Effector memory CD8-positive, alpha-beta T cell (primary cell): ENCODE results near the gene ADGRF4.

Source experiments
- ATAC-seq: fragments of 150-1000 bp; cut with Tn5 transposase; replicated peaks from 2 replicates; pipeline ENCODE4 v1.10.0; 2021; ENCODE audit warnings: mild to moderate bottlenecking, moderate library complexity
- DNase-seq, 3 experiments: peaks; one replicate each; pipeline ENCODE4 v3.0.0; 2021
- H3K27ac Mint-ChIP-seq, 2 donors: one replicate each; pipeline ENCODE4 v1.8.0; 2022; ENCODE audit warnings: mild to moderate bottlenecking in 2 of 2, mixed read lengths in 2 of 2, moderate library complexity in 2 of 2
- H3K27me3 Mint-ChIP-seq, 2 donors: one replicate each; pipeline ENCODE4 v1.8.0; 2022; ENCODE audit warnings: mixed read lengths in 2 of 2
- H3K36me3 Mint-ChIP-seq: one replicate; pipeline ENCODE4 v1.8.0; 2022; ENCODE audit warnings: mild to moderate bottlenecking, moderate library complexity, mixed read lengths; ENCODE audit not compliant: insufficient read depth
- H3K4me1 Mint-ChIP-seq, 2 donors: one replicate each; pipeline ENCODE4 v1.8.0; 2022; ENCODE audit warnings: low read depth in 2 of 2, mixed read lengths in 2 of 2
- H3K4me3 Mint-ChIP-seq, 2 donors: one replicate each; pipeline ENCODE4 v1.8.0; 2022; ENCODE audit warnings: mild to moderate bottlenecking in 2 of 2, mixed read lengths in 2 of 2, moderate library complexity in 2 of 2
- H3K9me3 Mint-ChIP-seq, 2 donors: one replicate each; pipeline ENCODE4 v1.8.0; 2022; ENCODE audit warnings: mixed read lengths in 2 of 2

ADGRF4 gene

DNA sequence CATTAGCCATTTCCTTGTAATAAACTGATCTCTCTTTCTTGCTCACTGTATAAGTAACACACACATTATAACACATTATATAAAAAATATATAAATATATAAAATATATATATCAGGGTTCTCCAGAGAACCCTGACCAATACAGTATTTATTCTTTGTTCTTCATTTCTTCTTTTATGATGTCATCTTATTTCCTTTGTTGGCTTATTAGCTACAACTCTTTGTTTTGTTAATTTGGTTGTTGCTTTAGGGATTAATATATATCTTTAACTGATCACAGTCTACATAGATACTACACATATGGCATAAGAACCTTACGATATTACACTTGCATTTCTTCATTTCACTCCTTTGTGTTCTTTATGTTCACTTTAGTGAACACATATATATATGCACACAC is 68.7 kb downstream of the ADGRF4 start:
- DNase-seq (no peak), ATAC-seq (no peak)
- H3K27me3 Mint-ChIP-seq, result peaks cover 0 to 17% of the 10 kb centered on the region in 2 donors
- H3K27ac Mint-ChIP-seq, result no peak overlapping the region
- H3K9me3 Mint-ChIP-seq, result no peaks in the 10 kb centered on the region
- H3K4me1 Mint-ChIP-seq, result no peaks in the 10 kb centered on the region
- H3K36me3 Mint-ChIP-seq, result no peaks in the 10 kb centered on the region
- no peak overlapping the region for H3K4me3 Mint-ChIP-seq

DNA sequence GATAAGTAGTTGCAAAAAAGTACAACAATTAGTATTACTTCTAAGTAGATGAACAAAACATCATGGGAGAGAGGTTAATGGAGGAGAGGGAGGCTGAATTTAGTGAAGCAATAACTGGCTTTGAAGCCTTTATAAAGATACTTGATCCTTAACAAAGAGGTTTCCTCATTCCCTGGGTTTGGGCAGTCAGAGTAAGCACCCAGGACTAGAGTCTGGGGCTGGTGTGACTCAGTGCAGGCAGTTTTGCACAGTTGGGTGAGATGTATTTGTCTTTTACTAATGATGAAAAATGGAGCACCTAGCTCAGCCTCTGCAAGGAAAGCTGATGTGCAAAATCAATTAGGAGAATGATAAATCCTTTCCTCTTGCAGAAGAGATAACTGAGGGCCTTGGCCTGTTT is 71.6 kb downstream of the ADGRF4 start:
- H3K4me1 Mint-ChIP-seq, result no peaks in the 10 kb centered on the region
- no peak overlapping the region for H3K4me3 Mint-ChIP-seq
- no peaks in the 10 kb centered on the region for H3K9me3 Mint-ChIP-seq
- DNase-seq, result no peak
- no peak overlapping the region for H3K27ac Mint-ChIP-seq
- no peaks in the 10 kb centered on the region for H3K27me3 Mint-ChIP-seq
- no peak for ATAC-seq
- no peaks in the 10 kb centered on the region for H3K36me3 Mint-ChIP-seq
